ENCODE results near the gene SLC22A16.
A peak's percentile ranks its signal among the peaks of the same experiment; 100 is the strongest.

SLC22A16 gene

DNA sequence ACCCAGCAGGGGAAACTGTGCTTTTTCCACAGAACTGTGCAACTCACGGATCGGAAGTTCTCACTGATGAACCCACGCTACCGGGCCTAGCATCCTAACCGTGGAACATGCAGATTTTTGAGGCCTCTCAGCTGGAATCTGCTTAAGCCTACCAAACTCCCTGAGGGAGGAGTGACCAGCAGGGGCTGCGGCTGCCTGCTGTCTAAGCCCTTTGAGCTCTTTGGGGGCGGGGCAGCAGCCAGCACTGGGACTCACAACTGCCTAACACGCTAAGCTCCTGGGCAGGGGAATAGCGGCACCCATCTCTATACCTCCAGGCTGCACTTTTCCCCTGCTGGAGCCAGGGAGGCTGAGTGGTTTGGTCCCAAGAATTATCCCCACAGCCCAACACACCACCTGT lies 97.9 kb downstream of the SLC22A16 start:
- no peak for DNase-seq (ENCODE audit: low read depth)
- no peak overlapping the region for H3K4me3 ChIP-seq (ENCODE audit: low read length)
- TF ChIP-seq, protein P1, sequence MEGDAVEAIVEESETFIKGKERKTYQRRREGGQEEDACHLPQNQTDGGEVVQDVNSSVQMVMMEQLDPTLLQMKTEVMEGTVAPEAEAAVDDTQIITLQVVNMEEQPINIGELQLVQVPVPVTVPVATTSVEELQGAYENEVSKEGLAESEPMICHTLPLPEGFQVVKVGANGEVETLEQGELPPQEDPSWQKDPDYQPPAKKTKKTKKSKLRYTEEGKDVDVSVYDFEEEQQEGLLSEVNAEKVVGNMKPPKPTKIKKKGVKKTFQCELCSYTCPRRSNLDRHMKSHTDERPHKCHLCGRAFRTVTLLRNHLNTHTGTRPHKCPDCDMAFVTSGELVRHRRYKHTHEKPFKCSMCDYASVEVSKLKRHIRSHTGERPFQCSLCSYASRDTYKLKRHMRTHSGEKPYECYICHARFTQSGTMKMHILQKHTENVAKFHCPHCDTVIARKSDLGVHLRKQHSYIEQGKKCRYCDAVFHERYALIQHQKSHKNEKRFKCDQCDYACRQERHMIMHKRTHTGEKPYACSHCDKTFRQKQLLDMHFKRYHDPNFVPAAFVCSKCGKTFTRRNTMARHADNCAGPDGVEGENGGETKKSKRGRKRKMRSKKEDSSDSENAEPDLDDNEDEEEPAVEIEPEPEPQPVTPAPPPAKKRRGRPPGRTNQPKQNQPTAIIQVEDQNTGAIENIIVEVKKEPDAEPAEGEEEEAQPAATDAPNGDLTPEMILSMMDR (conservative IDR thresholded peaks at IDR 0.05; ENCODE audit: low read depth, low read length): peak; percentile 38

All from retinal pigment epithelial cell (primary cell).